GM12874 (cell line): ENCODE results near the gene ARFGAP1.

Experiments used
- CTCF ChIP-seq: IDR thresholded peaks from 2 replicates; pipeline ENCODE4 v1.5.1; 2011; ENCODE audit warnings: low read depth, mild to moderate bottlenecking, control low read depth, low read length, moderate library complexity; ENCODE audit not compliant: insufficient read depth

ARFGAP1 gene

GRCh38 chr20:63270606-63271325 lies 1.8 kb upstream of the ARFGAP1 start:
- no peak for TF ChIP-seq CTCF

GRCh38 chr20:63273059-63273579 lies 506 bp downstream of the ARFGAP1 start:
- no peak for TF ChIP-seq CTCF

- TF ChIP-seq CTCF = no peak
Observed at GRCh38 chr20:63273635-63274380, 1.2 kb downstream of the ARFGAP1 start.

- TF ChIP-seq CTCF = no peak
Observed at GRCh38 chr20:63274381-63275228, 2.0 kb downstream of the ARFGAP1 start.

- no peak for TF ChIP-seq CTCF
Observed at GRCh38 chr20:63275825-63276224, 3.2 kb downstream of the ARFGAP1 start.

GRCh38 chr20:63276956-63277355 lies 4.3 kb downstream of the ARFGAP1 start:
- TF ChIP-seq CTCF = no peak
